ENCODE measurements around the gene PAK3.

PAK3 gene

GRCh38 chrX:111265486-111265885, 169.5 kb downstream of the PAK3 start:
- DNase-seq, result no peak

GRCh38 chrX:111268506-111268905, 172.5 kb downstream of the PAK3 start:
- no peak for DNase-seq

- DNase-seq, result no peak
Observed at GRCh38 chrX:111270339-111270738, 174.3 kb downstream of the PAK3 start, which contains the start of gene CAPN6. Gene CAPN6, minus strand, starts transcription at chrX:111270483. Its CDS starts 6,547 bp downstream, at chrX:111263936.
